Measurements from ENCODE around the gene LTBP2. TPM values are rescaled to one million over a fixed set of nuclear protein-coding genes. Genes with fewer than 3 reads are reported as not detected.

The LTBP2 gene
- total and polyA plus RNA-seq, 2 of the 13 experiments (the other 11 are each of a cell fraction or from before 2014, with no cell fraction given), result 0.20 to 0.41 TPM

DNA sequence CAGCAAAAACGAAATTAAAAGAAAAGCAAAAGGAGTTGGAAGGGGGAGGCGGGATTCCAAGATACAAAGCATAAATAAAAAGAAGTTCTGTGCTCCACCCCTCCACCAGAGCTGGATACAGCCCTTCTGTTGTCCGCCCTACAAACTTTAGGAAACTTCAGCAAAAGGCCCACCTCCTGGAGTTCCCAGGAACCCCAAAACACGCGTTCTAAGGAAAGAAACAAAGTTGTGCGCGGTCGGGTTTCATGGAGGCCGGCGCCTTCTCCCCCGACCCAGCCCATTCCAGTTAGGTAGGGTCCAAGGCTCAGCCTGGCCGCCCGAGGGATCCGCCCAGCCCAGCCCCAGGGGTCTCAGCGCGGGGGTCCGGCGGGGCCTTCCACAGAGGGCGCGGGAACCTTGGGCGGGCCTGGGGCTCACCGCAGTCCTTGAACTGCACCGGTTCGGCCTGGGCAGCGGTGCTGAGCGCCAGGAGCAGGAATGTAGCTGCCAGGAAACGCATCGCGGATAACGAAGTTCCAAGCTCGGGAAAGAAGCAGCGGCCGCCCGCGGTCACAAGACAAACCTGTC, 119.2 kb downstream of the LTBP2 start, which contains the start of gene NPC2 (continued):
- TF ChIP-seq, protein P1, sequence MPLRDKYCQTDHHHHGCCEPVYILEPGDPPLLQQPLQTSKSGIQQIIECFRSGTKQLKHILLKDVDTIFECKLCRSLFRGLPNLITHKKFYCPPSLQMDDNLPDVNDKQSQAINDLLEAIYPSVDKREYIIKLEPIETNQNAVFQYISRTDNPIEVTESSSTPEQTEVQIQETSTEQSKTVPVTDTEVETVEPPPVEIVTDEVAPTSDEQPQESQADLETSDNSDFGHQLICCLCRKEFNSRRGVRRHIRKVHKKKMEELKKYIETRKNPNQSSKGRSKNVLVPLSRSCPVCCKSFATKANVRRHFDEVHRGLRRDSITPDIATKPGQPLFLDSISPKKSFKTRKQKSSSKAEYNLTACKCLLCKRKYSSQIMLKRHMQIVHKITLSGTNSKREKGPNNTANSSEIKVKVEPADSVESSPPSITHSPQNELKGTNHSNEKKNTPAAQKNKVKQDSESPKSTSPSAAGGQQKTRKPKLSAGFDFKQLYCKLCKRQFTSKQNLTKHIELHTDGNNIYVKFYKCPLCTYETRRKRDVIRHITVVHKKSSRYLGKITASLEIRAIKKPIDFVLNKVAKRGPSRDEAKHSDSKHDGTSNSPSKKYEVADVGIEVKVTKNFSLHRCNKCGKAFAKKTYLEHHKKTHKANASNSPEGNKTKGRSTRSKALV (CRISPR knock-in tag; IDR thresholded peaks at IDR 0.05), result peak; percentile 45; the same call in 1 of the 2 replicates
- TF ChIP-seq, protein P2, sequence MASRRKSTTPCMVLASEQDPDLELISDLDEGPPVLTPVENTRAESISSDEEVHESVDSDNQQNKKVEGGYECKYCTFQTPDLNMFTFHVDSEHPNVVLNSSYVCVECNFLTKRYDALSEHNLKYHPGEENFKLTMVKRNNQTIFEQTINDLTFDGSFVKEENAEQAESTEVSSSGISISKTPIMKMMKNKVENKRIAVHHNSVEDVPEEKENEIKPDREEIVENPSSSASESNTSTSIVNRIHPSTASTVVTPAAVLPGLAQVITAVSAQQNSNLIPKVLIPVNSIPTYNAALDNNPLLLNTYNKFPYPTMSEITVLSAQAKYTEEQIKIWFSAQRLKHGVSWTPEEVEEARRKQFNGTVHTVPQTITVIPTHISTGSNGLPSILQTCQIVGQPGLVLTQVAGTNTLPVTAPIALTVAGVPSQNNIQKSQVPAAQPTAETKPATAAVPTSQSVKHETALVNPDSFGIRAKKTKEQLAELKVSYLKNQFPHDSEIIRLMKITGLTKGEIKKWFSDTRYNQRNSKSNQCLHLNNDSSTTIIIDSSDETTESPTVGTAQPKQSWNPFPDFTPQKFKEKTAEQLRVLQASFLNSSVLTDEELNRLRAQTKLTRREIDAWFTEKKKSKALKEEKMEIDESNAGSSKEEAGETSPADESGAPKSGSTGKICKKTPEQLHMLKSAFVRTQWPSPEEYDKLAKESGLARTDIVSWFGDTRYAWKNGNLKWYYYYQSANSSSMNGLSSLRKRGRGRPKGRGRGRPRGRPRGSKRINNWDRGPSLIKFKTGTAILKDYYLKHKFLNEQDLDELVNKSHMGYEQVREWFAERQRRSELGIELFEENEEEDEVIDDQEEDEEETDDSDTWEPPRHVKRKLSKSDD (CRISPR knock-in tag; IDR thresholded peaks at IDR 0.05; ENCODE audit: low read depth), result 0 out of 2 replicates have a peak, but pooled peaks have one; percentile 39
- TF ChIP-seq ATRX (CRISPR knock-in tag; IDR thresholded peaks at IDR 0.05; ENCODE audit: borderline replicate concordance), result no peak
- TF ChIP-seq ZNF224 (CRISPR knock-in tag; IDR thresholded peaks at IDR 0.05), result no peak
- peak; percentile 68 for TF ChIP-seq HIVEP1 (CRISPR knock-in tag; IDR thresholded peaks at IDR 0.05)
- TF ChIP-seq ZNF549 (CRISPR knock-in tag; IDR thresholded peaks at IDR 0.05), result no peak
- TF ChIP-seq, protein P3, sequence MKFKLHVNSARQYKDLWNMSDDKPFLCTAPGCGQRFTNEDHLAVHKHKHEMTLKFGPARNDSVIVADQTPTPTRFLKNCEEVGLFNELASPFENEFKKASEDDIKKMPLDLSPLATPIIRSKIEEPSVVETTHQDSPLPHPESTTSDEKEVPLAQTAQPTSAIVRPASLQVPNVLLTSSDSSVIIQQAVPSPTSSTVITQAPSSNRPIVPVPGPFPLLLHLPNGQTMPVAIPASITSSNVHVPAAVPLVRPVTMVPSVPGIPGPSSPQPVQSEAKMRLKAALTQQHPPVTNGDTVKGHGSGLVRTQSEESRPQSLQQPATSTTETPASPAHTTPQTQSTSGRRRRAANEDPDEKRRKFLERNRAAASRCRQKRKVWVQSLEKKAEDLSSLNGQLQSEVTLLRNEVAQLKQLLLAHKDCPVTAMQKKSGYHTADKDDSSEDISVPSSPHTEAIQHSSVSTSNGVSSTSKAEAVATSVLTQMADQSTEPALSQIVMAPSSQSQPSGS (CRISPR knock-in tag; IDR thresholded peaks at IDR 0.05), result no peak
- TF ChIP-seq POLR2AphosphoS5 (IDR thresholded peaks at IDR 0.05; ENCODE audit: low read depth, low read length), result peak; percentile 80
- TF ChIP-seq, protein P4, sequence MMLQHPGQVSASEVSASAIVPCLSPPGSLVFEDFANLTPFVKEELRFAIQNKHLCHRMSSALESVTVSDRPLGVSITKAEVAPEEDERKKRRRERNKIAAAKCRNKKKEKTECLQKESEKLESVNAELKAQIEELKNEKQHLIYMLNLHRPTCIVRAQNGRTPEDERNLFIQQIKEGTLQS (CRISPR knock-in tag; IDR thresholded peaks at IDR 0.05), result peak; percentile 40; the same call in 1 of the 2 replicates
- no peak for TF ChIP-seq ZNF607 (CRISPR knock-in tag; IDR thresholded peaks at IDR 0.05; ENCODE audit: borderline replicate concordance)
- TF ChIP-seq, protein P5, sequence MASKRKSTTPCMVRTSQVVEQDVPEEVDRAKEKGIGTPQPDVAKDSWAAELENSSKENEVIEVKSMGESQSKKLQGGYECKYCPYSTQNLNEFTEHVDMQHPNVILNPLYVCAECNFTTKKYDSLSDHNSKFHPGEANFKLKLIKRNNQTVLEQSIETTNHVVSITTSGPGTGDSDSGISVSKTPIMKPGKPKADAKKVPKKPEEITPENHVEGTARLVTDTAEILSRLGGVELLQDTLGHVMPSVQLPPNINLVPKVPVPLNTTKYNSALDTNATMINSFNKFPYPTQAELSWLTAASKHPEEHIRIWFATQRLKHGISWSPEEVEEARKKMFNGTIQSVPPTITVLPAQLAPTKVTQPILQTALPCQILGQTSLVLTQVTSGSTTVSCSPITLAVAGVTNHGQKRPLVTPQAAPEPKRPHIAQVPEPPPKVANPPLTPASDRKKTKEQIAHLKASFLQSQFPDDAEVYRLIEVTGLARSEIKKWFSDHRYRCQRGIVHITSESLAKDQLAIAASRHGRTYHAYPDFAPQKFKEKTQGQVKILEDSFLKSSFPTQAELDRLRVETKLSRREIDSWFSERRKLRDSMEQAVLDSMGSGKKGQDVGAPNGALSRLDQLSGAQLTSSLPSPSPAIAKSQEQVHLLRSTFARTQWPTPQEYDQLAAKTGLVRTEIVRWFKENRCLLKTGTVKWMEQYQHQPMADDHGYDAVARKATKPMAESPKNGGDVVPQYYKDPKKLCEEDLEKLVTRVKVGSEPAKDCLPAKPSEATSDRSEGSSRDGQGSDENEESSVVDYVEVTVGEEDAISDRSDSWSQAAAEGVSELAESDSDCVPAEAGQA (IDR thresholded peaks at IDR 0.05; ENCODE audit: low read depth), result no peak
- TF ChIP-seq, protein P5 (CRISPR knock-in tag; IDR thresholded peaks at IDR 0.05; ENCODE audit: borderline replicate concordance), result 0 out of 2 replicates have a peak, but pooled peaks have one; percentile 30
- TF ChIP-seq, protein P6, sequence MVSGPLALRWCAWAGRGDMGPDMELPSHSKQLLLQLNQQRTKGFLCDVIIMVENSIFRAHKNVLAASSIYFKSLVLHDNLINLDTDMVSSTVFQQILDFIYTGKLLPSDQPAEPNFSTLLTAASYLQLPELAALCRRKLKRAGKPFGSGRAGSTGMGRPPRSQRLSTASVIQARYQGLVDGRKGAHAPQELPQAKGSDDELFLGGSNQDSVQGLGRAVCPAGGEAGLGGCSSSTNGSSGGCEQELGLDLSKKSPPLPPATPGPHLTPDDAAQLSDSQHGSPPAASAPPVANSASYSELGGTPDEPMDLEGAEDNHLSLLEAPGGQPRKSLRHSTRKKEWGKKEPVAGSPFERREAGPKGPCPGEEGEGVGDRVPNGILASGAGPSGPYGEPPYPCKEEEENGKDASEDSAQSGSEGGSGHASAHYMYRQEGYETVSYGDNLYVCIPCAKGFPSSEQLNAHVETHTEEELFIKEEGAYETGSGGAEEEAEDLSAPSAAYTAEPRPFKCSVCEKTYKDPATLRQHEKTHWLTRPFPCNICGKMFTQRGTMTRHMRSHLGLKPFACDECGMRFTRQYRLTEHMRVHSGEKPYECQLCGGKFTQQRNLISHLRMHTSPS (CRISPR knock-in tag; IDR thresholded peaks at IDR 0.05; ENCODE audit: low read depth), result no peak
- 0 out of 2 replicates have a peak, but pooled peaks have one; percentile 22 for TF ChIP-seq ZNF670 (CRISPR knock-in tag; IDR thresholded peaks at IDR 0.05; ENCODE audit: borderline replicate concordance)

Data from HepG2 (cell line).